ENCODE results near the gene SYNE1.

DNA sequence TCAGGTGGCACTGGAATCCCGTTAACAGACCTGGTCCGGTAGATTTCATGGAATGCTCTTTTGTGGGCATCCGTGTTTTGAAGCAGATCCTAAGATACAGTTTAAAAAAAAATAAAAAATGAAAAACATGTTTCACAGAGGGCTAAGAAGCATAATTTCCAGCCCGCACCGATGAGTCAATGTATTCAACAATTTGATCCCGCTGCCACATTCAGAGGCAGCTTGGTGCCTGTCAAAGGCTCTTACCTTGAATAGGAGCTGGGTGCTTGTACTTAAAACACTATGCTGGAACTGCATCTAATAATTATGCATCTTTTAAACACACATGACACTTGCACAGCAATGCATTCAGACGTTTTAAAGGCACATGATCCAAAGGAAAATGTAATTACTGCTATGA, 164.8 kb downstream of the SYNE1 start:
- TF ChIP-seq CTCF (IDR thresholded peaks at IDR 0.05) (no peak), POLR2A (IDR thresholded peaks at IDR 0.05) (no peak)
